Hepatocyte (in vitro differentiated cells): ENCODE measurements around the gene KMT5C.

ENCODE experiments used
- EZH2phosphoT487 ChIP-seq: fragments of 200-600 bp; sonication (generic); IDR thresholded peaks from one replicate; pipeline ENCODE4 v1.6.1; 2018; ENCODE audit warnings: antibody characterized with exemption, mild to moderate bottlenecking, low read depth, moderate library complexity; ENCODE audit not compliant: unreplicated experiment, severe bottlenecking
- TF ChIP-seq, protein P1 (sequence below): fragments of 200-600 bp; sonication (generic); IDR thresholded peaks from 2 replicates; pipeline ENCODE4 v1.5.1; 2016; ENCODE audit warnings: antibody characterized with exemption, mild to moderate bottlenecking; ENCODE audit not compliant: poor library complexity

- TF ChIP-seq, protein P1, sequence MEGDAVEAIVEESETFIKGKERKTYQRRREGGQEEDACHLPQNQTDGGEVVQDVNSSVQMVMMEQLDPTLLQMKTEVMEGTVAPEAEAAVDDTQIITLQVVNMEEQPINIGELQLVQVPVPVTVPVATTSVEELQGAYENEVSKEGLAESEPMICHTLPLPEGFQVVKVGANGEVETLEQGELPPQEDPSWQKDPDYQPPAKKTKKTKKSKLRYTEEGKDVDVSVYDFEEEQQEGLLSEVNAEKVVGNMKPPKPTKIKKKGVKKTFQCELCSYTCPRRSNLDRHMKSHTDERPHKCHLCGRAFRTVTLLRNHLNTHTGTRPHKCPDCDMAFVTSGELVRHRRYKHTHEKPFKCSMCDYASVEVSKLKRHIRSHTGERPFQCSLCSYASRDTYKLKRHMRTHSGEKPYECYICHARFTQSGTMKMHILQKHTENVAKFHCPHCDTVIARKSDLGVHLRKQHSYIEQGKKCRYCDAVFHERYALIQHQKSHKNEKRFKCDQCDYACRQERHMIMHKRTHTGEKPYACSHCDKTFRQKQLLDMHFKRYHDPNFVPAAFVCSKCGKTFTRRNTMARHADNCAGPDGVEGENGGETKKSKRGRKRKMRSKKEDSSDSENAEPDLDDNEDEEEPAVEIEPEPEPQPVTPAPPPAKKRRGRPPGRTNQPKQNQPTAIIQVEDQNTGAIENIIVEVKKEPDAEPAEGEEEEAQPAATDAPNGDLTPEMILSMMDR, result no peak
- TF ChIP-seq EZH2phosphoT487, result no peak
Measured at GRCh38 chr19:55365964-55366363, 26.3 kb downstream of the KMT5C start.
